PC-9 (cell line): ENCODE results near the gene LRP11.

Experiments
- EZH2 ChIP-seq: fragments of 200-600 bp; sonication (generic); IDR thresholded peaks from 2 replicates; pipeline ENCODE4 v1.8.0; 2017; ENCODE audit warnings: antibody characterized with exemption, low read depth
- TF ChIP-seq, protein P1 (sequence below): fragments of 200-600 bp; sonication (generic); conservative IDR thresholded peaks from 2 replicates; pipeline ENCODE4 v1.6.1; 2017; ENCODE audit warnings: mixed run types, antibody characterized with exemption, mild to moderate bottlenecking, moderate library complexity

DNA sequence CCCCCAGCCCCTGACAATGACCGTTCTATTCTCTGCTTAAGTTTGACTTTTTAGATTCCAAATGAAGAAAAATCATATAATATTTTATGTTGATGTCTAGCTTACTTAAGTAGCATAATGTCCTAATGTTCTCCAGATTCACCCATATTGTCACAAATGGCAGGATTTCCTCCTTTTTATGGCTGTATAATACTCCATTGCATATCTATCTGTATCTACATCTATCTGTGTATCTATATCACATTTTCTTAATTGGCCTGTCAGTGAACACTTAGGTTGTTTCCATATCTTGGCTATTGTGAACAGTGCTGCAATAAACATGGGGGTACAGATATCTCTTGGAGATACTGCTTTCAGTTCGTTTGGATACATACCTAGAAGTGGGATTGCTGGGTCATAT lies 7.0 kb upstream of the LRP11 start:
- TF ChIP-seq, protein P1, sequence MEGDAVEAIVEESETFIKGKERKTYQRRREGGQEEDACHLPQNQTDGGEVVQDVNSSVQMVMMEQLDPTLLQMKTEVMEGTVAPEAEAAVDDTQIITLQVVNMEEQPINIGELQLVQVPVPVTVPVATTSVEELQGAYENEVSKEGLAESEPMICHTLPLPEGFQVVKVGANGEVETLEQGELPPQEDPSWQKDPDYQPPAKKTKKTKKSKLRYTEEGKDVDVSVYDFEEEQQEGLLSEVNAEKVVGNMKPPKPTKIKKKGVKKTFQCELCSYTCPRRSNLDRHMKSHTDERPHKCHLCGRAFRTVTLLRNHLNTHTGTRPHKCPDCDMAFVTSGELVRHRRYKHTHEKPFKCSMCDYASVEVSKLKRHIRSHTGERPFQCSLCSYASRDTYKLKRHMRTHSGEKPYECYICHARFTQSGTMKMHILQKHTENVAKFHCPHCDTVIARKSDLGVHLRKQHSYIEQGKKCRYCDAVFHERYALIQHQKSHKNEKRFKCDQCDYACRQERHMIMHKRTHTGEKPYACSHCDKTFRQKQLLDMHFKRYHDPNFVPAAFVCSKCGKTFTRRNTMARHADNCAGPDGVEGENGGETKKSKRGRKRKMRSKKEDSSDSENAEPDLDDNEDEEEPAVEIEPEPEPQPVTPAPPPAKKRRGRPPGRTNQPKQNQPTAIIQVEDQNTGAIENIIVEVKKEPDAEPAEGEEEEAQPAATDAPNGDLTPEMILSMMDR, result no peak
- no peak for TF ChIP-seq EZH2
